GM19035 (cell line): Measurements from ENCODE around the gene LDHA.
"Not testable (repeated sequence)": the region's sequence is repeated elsewhere in the genome, so short reads cannot be mapped to it uniquely, and the experiment has no call there.

Experiments used
- ATAC-seq: cut with Tn5 transposase; IDR thresholded peaks from one replicate; pipeline ENCODE4 v1.9.1; 2021; ENCODE audit not compliant: unreplicated experiment

The LDHA gene

GRCh38 chr11:18393581-18394274, 635 bp upstream of the LDHA start:
- peak; percentile 0 for ATAC-seq

DNA sequence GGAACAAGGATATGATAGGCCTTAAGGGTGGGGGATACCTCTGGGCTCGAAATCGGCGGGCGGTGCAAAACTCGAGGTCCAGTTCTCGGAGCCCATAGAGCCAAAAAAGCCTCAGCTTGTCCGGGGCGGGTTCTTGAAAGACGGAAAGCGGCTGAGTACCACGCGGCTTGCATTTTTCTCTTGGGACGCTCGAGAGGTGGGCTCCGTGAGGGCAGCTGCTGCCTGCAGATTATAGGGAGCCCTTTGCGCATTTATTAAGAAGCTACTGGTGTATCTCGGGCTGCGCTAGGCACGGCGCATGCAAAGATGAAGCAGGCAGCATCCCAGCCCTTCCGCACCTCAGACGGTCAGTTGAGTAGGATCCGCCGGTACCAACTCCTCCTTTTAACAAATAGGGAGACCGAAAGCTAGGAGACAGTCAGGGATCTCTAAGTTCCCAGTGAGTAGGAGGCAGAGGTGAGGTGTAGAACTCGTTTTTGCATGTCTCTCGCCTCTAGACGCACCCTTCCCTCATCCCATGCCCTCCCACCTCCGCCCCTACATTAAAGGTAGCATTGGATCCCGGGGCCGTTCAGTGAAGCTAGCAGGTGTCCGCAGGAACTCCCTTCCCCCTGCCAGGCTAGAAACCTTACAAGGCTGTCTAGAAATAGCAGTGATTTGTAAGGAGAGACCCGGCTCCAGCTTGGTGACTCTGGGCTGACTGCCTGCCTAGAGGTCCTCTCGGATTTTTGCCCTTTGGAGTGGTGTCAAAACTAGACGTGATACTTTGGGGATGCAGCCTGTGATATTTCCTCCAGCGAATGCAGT, 768 bp downstream of the LDHA start:
- no peak for ATAC-seq

- ATAC-seq: peak; percentile 66
Observed at GRCh38 chr11:18395735-18396504, 1.6 kb downstream of the LDHA start.

- ATAC-seq: no peak
Observed at GRCh38 chr11:18397921-18398320, 3.6 kb downstream of the LDHA start.

DNA sequence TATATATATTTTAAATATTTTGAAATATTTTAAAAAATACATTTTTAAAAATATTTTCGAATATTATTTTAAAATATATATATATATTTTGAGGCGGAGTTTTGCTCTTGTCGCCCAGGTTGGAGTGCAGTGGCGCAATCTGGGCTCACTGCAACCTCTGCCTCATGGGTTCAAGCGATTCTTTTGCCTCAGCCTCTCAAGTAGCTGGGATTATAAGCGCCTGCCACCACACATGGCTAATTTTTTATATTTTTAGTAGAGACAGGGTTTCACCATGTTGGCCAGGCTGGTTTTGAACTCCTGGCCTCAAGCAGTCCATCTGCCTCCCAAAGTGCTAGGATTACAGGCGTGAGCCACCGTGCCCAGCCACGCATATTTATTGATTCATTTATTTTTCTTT, 6.7 kb downstream of the LDHA start:
- ATAC-seq: not testable (repeated sequence)

DNA sequence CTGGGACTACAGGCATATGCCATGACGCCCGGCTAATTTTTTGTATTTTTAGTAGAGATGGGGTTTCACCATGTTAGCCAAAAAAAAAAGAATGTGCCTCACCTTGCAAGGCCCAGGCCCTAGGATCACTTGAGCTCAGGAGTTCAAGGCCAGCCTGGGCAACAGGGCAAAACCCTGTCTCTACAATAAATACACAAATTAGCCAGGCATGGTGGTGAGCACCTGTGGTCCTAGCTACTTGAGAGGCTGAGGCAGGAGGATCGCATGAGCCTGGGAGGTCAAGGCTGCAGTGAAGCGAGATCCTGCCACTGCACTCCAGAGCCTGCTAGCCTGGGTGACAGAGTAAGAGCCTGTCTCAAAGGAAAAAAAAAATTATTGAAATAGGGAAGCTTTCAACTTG, 9.7 kb downstream of the LDHA start:
- no peak for ATAC-seq

DNA sequence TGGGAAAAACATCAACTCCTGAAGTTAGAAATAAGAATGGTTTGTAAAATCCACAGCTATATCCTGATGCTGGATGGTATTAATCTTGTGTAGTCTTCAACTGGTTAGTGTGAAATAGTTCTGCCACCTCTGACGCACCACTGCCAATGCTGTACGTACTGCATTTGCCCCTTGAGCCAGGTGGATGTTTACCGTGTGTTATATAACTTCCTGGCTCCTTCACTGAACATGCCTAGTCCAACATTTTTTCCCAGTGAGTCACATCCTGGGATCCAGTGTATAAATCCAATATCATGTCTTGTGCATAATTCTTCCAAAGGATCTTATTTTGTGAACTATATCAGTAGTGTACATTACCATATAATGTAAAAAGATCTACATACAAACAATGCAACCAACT, 13.0 kb downstream of the LDHA start:
- ATAC-seq: not testable (repeated sequence)

DNA sequence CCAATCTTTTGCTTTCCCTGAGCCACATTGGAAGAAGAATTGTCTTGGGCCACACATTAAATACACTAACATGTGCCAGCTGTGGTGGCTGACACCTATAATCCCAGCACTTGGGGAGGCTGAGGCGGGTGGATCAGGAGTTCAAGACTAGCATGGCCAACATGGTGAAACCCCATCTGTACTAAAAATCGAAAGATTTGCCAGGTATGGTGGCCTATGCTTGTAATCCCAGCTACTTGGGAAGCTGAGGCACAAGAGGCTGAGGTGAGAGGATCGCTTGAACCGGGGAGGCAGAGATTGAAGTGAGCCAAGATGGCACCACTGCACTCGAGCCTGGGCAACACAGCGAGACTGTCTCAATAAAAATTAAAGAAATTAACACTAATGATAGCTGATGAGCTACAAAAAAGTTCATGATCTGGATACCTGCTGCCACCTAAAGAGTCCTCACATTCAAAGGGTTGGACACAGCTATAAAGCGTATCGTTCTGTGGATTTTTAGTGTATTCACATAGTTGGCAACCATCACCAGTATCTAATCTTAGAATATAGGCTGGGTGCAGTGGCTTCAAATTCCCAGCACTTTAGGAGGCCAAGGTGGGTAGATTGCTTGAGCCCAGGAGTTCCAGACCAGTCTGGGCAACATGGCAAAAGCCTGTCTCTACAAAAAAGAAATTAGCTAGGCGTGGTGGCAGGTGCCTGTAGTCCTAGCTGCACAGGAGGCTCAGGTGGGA, 14.4 kb downstream of the LDHA start:
- ATAC-seq: no peak

DNA sequence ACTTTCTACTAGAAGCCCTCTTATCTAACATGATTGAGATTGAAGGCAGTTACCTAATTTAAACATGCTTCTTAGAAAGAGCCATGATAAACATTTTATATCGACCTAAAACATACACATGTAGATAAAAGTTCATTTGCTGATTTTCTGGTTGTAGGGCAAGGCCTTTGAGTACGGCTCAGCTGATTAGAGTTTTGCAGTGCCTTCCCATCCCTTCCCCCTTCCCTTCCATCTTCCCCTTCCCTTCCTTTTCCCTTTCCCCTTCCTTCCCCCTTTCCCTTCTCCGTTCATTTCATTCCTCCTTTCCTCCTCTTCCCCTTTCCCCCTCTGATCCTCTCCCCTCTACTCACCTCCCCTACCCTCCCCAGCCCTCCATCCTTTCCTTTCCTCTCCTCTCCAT, 22.1 kb downstream of the LDHA start:
- ATAC-seq: no peak

- ATAC-seq: no peak
Observed at GRCh38 chr11:18419040-18419439, 24.7 kb downstream of the LDHA start.

- no peak for ATAC-seq
Observed at GRCh38 chr11:18420067-18420466, 25.7 kb downstream of the LDHA start.

- no peak for ATAC-seq
Observed at GRCh38 chr11:18427240-18427639, 32.9 kb downstream of the LDHA start.

- ATAC-seq: no peak
Observed at GRCh38 chr11:18429332-18429731, 35.0 kb downstream of the LDHA start.

- ATAC-seq: no peak
Observed at GRCh38 chr11:18438691-18439090, 44.3 kb downstream of the LDHA start.

DNA sequence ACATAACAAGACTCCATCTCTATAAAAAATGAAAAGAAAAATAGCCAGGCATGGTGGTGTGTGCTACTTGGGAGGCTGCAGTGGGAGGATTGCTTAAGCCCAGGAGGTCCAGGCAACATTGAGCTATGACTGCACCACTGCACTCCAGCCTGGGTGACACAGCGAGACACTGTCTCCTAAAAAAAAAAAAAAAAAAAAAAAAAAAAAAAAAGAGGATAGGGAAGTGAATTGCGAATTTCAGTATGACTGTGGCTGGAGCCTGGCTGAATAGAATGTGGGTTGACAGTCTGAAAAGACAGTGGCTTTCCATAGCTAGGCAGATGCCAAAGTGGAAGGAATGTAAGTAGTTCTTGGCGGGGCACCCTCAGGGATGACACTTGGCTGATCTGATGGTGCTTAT, 54.9 kb downstream of the LDHA start:
- no peak for ATAC-seq

DNA sequence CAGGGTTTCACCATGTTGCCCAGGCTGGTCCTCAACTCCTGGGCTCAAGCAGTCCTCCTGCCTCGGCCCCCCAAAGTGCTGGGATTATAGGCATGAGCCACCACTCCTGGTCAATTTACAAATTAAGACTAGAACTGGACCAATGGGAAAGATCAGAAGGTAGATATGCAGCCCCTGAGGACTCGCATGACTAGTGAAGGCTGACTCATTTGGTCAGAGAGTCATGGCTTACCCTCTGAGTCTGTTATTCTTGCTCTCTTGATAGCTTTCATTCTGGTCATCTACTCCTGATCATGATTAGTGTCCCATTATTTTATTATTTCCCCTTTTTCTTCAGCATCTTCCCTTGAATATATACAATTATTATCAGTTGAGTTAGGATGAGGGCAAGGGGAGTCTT, 58.6 kb downstream of the LDHA start:
- no peak for ATAC-seq

GRCh38 chr11:18455686-18456372, 61.5 kb downstream of the LDHA start, which contains the start of gene LDHAL6A:
Gene LDHAL6A, plus strand, starts transcription at chr11:18455856. Its CDS starts 825 bp downstream, at chr11:18456681.
- no peak for ATAC-seq

GRCh38 chr11:18457450-18457849, 63.1 kb downstream of the LDHA start:
- no peak for ATAC-seq
